Esophagus squamous epithelium (tissue), 5 donors: ENCODE results near the gene NOL3. TPM values are rescaled to one million over a fixed set of nuclear protein-coding genes. Genes with fewer than 3 reads are reported as not detected.

ENCODE experiments used
- DNase-seq: peaks from one replicate; lab custom pipeline; 2025; lab: John Stamatoyannopoulos, UW
- H3K27ac ChIP-seq, 4 donors: fragments of 200-600 bp; sonication (generic); one replicate each; pipeline ENCODE4 v1.5.1; 2016 to 2019; ENCODE audit warnings: mild to moderate bottlenecking in 1 of 4
- H3K27me3 ChIP-seq, 4 donors: fragments of 200-600 bp; sonication (generic); 1 replicate in 3 of 4; 2 replicates in 1 of 4; pipeline versions ENCODE4 v1.5.1 to v1.6.0; 2017 to 2021; ENCODE audit warnings: antibody characterized with exemption in 1 of 4
- H3K36me3 ChIP-seq, 3 donors: fragments of 200-600 bp; sonication (generic); one replicate each; pipeline ENCODE4 v1.5.1; 2016 to 2019
- H3K4me1 ChIP-seq, 3 donors: fragments of 200-600 bp; sonication (generic); one replicate each; pipeline ENCODE4 v1.5.1; 2017 to 2019
- H3K4me3 ChIP-seq, 4 donors: fragments of 200-600 bp; sonication (generic); 1 replicate in 3 of 4; 2 replicates in 1 of 4; pipeline ENCODE4 v1.5.1; 2016 to 2019; ENCODE audit warnings: mild to moderate bottlenecking in 2 of 4, moderate library complexity in 1 of 4
- H3K9me3 ChIP-seq, 3 donors: fragments of 200-600 bp; sonication (generic); one replicate each; pipeline ENCODE4 v1.5.1; 2016 to 2019
- CTCF ChIP-seq, 6 experiments: fragments of 450-650 bp in 4 of 6; fragments of 200-600 bp in 2 of 6; sonication (generic) in 2 of 6; IDR thresholded peaks; one replicate each; pipeline ENCODE4 v1.5.1; 2016 to 2019; ENCODE audit warnings: antibody characterized with exemption in 6 of 6, mild to moderate bottlenecking in 4 of 6, moderate library complexity in 4 of 6
- POLR2A ChIP-seq, 4 donors: fragments of 450-650 bp; IDR thresholded peaks; one replicate each; pipeline ENCODE4 v1.6.1; 2017; ENCODE audit warnings: antibody characterized with exemption in 4 of 4, mild to moderate bottlenecking in 4 of 4, moderate library complexity in 3 of 4
- WGBS, 2 donors: methylation state at CpG; one replicate each; pipeline ENCODE4 v1.1.5; 2018; 5-methylcytosine and 5-hydroxymethylcytosine counted together
- intact Hi-C: fragments of 100-400 bp; cut with DNase I; formaldehyde crosslinking; loops from one replicate; pipeline ENCODE4 v1.15.0; 2022
- total RNA-seq, 4 donors: library from RNA; depleted of rRNA; stranded (reverse); fragments of >200 nt; gene quantifications; one replicate each; pipeline ENCODE4 v1.1.0, GENCODE V29; 2016
- donor health status: DM: yes; HTN: yes; CAD: no.

The NOL3 gene
- total RNA-seq, 4 donors from 2014 or later = 25.1 to 56.1 (median 36.7) TPM

- Histone ChIP-seq H3K36me3 (peaks cover 52 to 83% (median 56%) of the 10 kb centered on the region in 3 donors), H3K4me1 (peaks cover 11 to 47% (median 15%) of the 10 kb centered on the region in 3 donors), H3K27ac (no peak overlapping the region), H3K4me3 (peak overlapping the region in 1 of 4 donors; percentile 70), H3K9me3 (no peaks in the 10 kb centered on the region), H3K27me3 (no peaks in the 10 kb centered on the region)
- TF ChIP-seq POLR2A (IDR thresholded peaks at IDR 0.05) (no peak), CTCF (IDR thresholded peaks at IDR 0.05) (no peak)
- no peak for DNase-seq
- WGBS, 2 donors = no CpG with 5 or more reads among the region's 8 CpGs
- intact Hi-C loops = no loop called here
Measured at GRCh38 chr16:67200491-67200890, 30.2 kb downstream of the NOL3 start.

GRCh38 chr16:67201411-67202345 is 31.3 kb downstream of the NOL3 start:
- H3K9me3 ChIP-seq = no peaks in the 10 kb centered on the region
- intact Hi-C loops = no loop called here
- H3K36me3 ChIP-seq = peaks cover 41 to 81% (median 44%) of the 10 kb centered on the region in 3 donors
- 90% methylated on average over 10 of the region's 40 CpGs; no CpG with 5 or more reads in 1 of the 2 donors for WGBS, 2 donors
- no peak for TF ChIP-seq POLR2A (IDR thresholded peaks at IDR 0.05)
- no peak for TF ChIP-seq CTCF (IDR thresholded peaks at IDR 0.05)
- H3K27me3 ChIP-seq = no peaks in the 10 kb centered on the region
- no peak overlapping the region for H3K4me3 ChIP-seq
- H3K27ac ChIP-seq = no peak overlapping the region
- DNase-seq = no peak
- peaks cover 11 to 46% (median 15%) of the 10 kb centered on the region in 3 donors for H3K4me1 ChIP-seq

- H3K36me3 ChIP-seq = peaks cover 36 to 73% (median 37%) of the 10 kb centered on the region in 3 donors
- WGBS, 2 donors = no CpG with 5 or more reads among the region's 12 CpGs
- DNase-seq = no peak
- no peak overlapping the region for H3K27ac ChIP-seq
- H3K4me3 ChIP-seq = no peak overlapping the region
- no peaks in the 10 kb centered on the region for H3K9me3 ChIP-seq
- TF ChIP-seq POLR2A (IDR thresholded peaks at IDR 0.05) = no peak
- no peak for TF ChIP-seq CTCF (IDR thresholded peaks at IDR 0.05)
- peaks cover 11 to 46% (median 15%) of the 10 kb centered on the region in 3 donors for H3K4me1 ChIP-seq
- no peaks in the 10 kb centered on the region for H3K27me3 ChIP-seq
- intact Hi-C loops = no loop called here
Measured at GRCh38 chr16:67202426-67202825, 32.1 kb downstream of the NOL3 start.

GRCh38 chr16:67202956-67203493 is 32.7 kb downstream of the NOL3 start:
- intact Hi-C loops = no loop called here
- DNase-seq = no peak
- H3K9me3 ChIP-seq = no peaks in the 10 kb centered on the region
- H3K36me3 ChIP-seq = peaks cover 30 to 67% (median 31%) of the 10 kb centered on the region in 3 donors
- H3K4me3 ChIP-seq = no peak overlapping the region
- TF ChIP-seq POLR2A (IDR thresholded peaks at IDR 0.05) (no peak), CTCF (IDR thresholded peaks at IDR 0.05) (no peak)
- H3K27me3 ChIP-seq = no peaks in the 10 kb centered on the region
- peaks cover 11 to 46% (median 13%) of the 10 kb centered on the region in 3 donors for H3K4me1 ChIP-seq
- no peak overlapping the region for H3K27ac ChIP-seq
- 84 to 91% methylated on average over 6 to 9 of the region's 23 CpGs for WGBS, 2 donors

- Histone ChIP-seq H3K27me3 (no peaks in the 10 kb centered on the region), H3K4me1 (peaks cover under 1 to 36% (median 2%) of the 10 kb centered on the region in 3 donors), H3K27ac (no peak overlapping the region), H3K4me3 (no peak overlapping the region), H3K9me3 (no peaks in the 10 kb centered on the region), H3K36me3 (peaks cover 27 to 63% (median 28%) of the 10 kb centered on the region in 3 donors)
- WGBS, 2 donors = 40 to 57% methylated on average over 1 to 4 of the region's 4 CpGs
- no peak for TF ChIP-seq POLR2A (IDR thresholded peaks at IDR 0.05)
- TF ChIP-seq CTCF (IDR thresholded peaks at IDR 0.05) = no peak
- DNase-seq = no peak
- intact Hi-C loops = no loop called here
Measured at GRCh38 chr16:67204076-67204475, 33.7 kb downstream of the NOL3 start.
